Kidney epithelial cell (primary cell): Measurements from ENCODE around the gene ANAPC13. TPM values are rescaled to one million over a fixed set of nuclear protein-coding genes. Genes with fewer than 3 reads are reported as not detected.

Source experiments
- DNase-seq: peaks from one replicate; pipeline ENCODE4 v3.0.0-alpha.2; 2010; ENCODE audit warnings: low read depth
- H3K27me3 ChIP-seq: 2 replicates; pipeline ENCODE4 v1.6.0; 2011; ENCODE audit warnings: low read length; ENCODE audit not compliant: control insufficient read depth, insufficient read depth
- H3K36me3 ChIP-seq: 2 replicates; pipeline ENCODE4 v1.5.1; 2011; ENCODE audit warnings: low read length; ENCODE audit not compliant: control insufficient read depth, insufficient read depth
- H3K4me3 ChIP-seq: 2 replicates; pipeline ENCODE4 v1.5.1; 2011; ENCODE audit warnings: low read depth, mild to moderate bottlenecking, control low read depth, low read length
- total RNA-seq: library from RNA; depleted of rRNA; stranded (reverse); fragments of >200 nt; gene quantifications from 2 replicates; pipeline ENCODE4 v1.2.3, GENCODE V29; 2015
- TF ChIP-seq, protein P1 (sequence below): IDR thresholded peaks from 2 replicates; pipeline ENCODE4 v1.5.1; 2011; ENCODE audit warnings: mild to moderate bottlenecking, moderate library complexity, low read length, control low read depth, inconsistent platforms; ENCODE audit not compliant: insufficient read depth, poor library complexity, severe bottlenecking

The ANAPC13 gene
- total RNA-seq, 1 donor from 2014 or later: 48.7 TPM

- Histone ChIP-seq H3K27me3 (no peaks in the 10 kb centered on the region), H3K4me3 (no peak overlapping the region), H3K36me3 (no peaks in the 10 kb centered on the region)
- DNase-seq: no peak
- TF ChIP-seq, protein P1, sequence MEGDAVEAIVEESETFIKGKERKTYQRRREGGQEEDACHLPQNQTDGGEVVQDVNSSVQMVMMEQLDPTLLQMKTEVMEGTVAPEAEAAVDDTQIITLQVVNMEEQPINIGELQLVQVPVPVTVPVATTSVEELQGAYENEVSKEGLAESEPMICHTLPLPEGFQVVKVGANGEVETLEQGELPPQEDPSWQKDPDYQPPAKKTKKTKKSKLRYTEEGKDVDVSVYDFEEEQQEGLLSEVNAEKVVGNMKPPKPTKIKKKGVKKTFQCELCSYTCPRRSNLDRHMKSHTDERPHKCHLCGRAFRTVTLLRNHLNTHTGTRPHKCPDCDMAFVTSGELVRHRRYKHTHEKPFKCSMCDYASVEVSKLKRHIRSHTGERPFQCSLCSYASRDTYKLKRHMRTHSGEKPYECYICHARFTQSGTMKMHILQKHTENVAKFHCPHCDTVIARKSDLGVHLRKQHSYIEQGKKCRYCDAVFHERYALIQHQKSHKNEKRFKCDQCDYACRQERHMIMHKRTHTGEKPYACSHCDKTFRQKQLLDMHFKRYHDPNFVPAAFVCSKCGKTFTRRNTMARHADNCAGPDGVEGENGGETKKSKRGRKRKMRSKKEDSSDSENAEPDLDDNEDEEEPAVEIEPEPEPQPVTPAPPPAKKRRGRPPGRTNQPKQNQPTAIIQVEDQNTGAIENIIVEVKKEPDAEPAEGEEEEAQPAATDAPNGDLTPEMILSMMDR: no peak
These were observed 37.1 kb downstream of the ANAPC13 start for GRCh38 chr3:134448664-134449063.

DNA sequence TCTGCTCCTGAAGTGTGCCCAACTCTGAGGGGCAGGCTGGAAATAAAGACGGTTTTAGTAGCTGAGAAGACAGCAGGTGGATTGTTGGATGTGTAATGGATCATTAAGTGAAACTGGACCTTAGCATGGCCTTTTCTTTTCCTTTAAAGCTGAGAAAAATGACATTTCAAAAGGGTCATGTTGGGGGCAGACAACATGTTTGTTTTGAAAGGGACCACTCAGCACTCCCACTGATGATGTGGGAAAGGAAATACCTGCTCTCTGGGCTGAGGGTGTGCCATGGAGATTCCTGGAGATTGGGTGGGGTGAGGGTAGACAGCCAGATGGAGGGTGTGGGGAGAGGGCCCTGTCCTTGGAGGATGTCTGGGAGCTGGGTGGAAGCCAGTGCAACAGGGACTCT, 38.4 kb downstream of the ANAPC13 start:
- no peaks in the 10 kb centered on the region for H3K27me3 ChIP-seq
- no peak overlapping the region for H3K4me3 ChIP-seq
- TF ChIP-seq, protein P1: no peak
- DNase-seq: no peak
- no peaks in the 10 kb centered on the region for H3K36me3 ChIP-seq

- Histone ChIP-seq H3K36me3 (no peaks in the 10 kb centered on the region), H3K27me3 (no peaks in the 10 kb centered on the region), H3K4me3 (no peak overlapping the region)
- DNase-seq: no peak
- TF ChIP-seq, protein P1: no peak
These were observed 39.0 kb downstream of the ANAPC13 start for GRCh38 chr3:134446800-134447199.

DNA sequence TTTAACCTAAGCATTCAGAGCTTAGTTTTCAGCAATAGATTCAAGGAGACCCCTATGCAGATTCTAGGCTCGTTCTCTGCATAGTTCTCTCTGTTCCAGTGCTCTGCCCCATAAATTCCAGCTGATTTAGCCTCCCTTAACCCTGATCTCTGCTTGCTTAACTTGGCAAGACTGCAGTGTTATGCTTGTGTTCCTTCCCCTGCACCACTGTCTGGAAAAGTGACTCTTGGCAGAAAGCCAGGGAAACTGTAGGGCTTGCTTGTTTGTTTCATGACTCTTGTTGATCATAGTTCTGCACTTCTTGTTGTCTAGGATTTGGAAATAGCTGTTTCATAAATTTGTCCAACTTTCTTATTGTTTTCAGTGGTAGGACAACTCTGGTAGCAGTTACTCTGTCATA, 40.1 kb downstream of the ANAPC13 start:
- H3K36me3 ChIP-seq: no peaks in the 10 kb centered on the region
- no peaks in the 10 kb centered on the region for H3K27me3 ChIP-seq
- DNase-seq: no peak
- TF ChIP-seq, protein P1: no peak
- no peak overlapping the region for H3K4me3 ChIP-seq

GRCh38 chr3:134445095-134445494, 40.7 kb downstream of the ANAPC13 start:
- no peak overlapping the region for H3K4me3 ChIP-seq
- H3K27me3 ChIP-seq: no peaks in the 10 kb centered on the region
- H3K36me3 ChIP-seq: no peaks in the 10 kb centered on the region
- no peak for DNase-seq
- TF ChIP-seq, protein P1: no peak

- Histone ChIP-seq H3K27me3 (no peaks in the 10 kb centered on the region), H3K4me3 (no peak overlapping the region), H3K36me3 (no peaks in the 10 kb centered on the region)
- DNase-seq: no peak
- TF ChIP-seq, protein P1: no peak
These were observed 44.0 kb downstream of the ANAPC13 start for GRCh38 chr3:134441821-134442220.
